ENCODE results near the gene PILRB. TPM values are rescaled to one million over a fixed set of nuclear protein-coding genes. Genes with fewer than 3 reads are reported as not detected.
"Not testable (repeated sequence)": the region's sequence is repeated elsewhere in the genome, so short reads cannot be mapped to it uniquely, and the experiment has no call there.

The PILRB gene
- total RNA-seq (2014; rRNA removed) (71.6 and 74.1 TPM in 2 replicates), Bru-seq, nascent RNA (percentile 97 among the genes with signal in this experiment), BruChase-seq, experiment 1, labeled RNA remaining after a 6-hour chase (percentile 99 among the genes with signal in this experiment), BruChase-seq, experiment 2, labeled RNA remaining after a 2-hour chase (percentile 99 among the genes with signal in this experiment)
- long read RNA-seq, full-length matches to known transcripts, result 19 of 136 reads
- long read RNA-seq, partial matches to known transcripts, result 2 of 136 reads
- long read RNA-seq, other reads (novel, unspliced or antisense), result 115 of 136 reads

DNA sequence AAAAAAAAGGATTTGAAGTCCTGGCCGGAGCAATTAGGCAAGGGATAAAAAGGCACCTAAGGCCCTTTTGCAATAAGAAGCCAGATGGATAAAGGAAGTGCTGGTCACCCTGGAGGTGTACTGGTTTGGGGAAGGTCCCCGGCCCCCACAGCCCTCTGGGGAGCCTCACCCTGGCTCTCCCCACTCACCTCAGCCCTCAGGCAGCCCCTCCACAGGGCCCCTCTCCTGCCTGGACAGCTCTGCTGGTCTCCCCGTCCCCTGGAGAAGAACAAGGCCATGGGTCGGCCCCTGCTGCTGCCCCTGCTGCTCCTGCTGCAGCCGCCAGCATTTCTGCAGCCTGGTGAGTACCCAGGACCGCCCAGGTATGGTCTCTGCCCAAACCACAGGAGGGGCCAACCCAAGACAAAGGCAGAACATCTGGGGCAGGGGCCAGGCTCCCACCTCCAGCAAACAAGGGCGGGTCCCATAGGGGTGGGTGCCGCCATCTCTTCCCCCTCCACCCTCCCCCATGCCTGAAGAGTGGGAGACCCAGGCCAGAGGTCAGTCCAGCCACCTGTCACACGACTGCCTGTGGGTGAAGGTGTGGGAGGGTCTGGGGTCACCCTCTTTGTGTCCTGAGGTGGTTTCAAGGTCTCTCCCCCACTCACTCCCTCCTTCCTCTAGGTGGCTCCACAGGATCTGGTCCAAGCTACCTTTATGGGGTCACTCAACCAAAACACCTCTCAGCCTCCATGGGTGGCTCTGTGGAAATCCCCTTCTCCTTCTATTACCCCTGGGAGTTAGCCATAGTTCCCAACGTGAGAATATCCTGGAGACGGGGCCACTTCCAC, at the start of gene PILRB:
Gene PILRB, plus strand, starts transcription at position 91 of the 830 bp plus-strand sequence. Its CDS starts 186 bp downstream, at position 277.
- intact Hi-C loops (cut with micrococcal nuclease), result loop anchor here (10.0 kb wide), 1 partner anchor 47 kb away; no protein-coding TSS in a partner anchor
- Histone ChIP-seq H2AFZ (ENCODE audit: low read length) (no peak within 1 kb of the TSS), H3K27ac (ENCODE audit: low read length) (no peak within 1 kb of the TSS), H3K36me3 (ENCODE audit: low read depth, low read length) (peaks cover 41% of the 10 kb centered on the region), H3K27me3 (ENCODE audit: low read length) (no peaks in the 10 kb centered on the region), H3F3A (ENCODE audit: low read length, unreplicated experiment) (no peaks in the 10 kb centered on the region), H3K4me3 (ENCODE audit: low read length) (no peak within 1 kb of the TSS), H3K79me2 (ENCODE audit: low read length) (no peaks in the 10 kb centered on the region), H3K4me2 (ENCODE audit: low read length) (no peak within 1 kb of the TSS), H3K4me1 (ENCODE audit: insufficient read depth, low read length) (no peaks in the 10 kb centered on the region), H4K20me1 (ENCODE audit: low read length) (no peaks in the 10 kb centered on the region), H3K9ac (ENCODE audit: low read length) (no peak within 1 kb of the TSS), H3K9me3 (ENCODE audit: low read length) (no peaks in the 10 kb centered on the region), H3K9me2 (replicated peaks; ENCODE audit: low read length) (no peaks in the 10 kb centered on the region)
- TF ChIP-seq EZH2phosphoT487 (IDR thresholded peaks at IDR 0.05; ENCODE audit: borderline replicate concordance, low read length) (no peak), EZH2 (IDR thresholded peaks at IDR 0.05; ENCODE audit: low read length, unreplicated experiment) (no peak)
- TF ChIP-seq, protein P1, sequence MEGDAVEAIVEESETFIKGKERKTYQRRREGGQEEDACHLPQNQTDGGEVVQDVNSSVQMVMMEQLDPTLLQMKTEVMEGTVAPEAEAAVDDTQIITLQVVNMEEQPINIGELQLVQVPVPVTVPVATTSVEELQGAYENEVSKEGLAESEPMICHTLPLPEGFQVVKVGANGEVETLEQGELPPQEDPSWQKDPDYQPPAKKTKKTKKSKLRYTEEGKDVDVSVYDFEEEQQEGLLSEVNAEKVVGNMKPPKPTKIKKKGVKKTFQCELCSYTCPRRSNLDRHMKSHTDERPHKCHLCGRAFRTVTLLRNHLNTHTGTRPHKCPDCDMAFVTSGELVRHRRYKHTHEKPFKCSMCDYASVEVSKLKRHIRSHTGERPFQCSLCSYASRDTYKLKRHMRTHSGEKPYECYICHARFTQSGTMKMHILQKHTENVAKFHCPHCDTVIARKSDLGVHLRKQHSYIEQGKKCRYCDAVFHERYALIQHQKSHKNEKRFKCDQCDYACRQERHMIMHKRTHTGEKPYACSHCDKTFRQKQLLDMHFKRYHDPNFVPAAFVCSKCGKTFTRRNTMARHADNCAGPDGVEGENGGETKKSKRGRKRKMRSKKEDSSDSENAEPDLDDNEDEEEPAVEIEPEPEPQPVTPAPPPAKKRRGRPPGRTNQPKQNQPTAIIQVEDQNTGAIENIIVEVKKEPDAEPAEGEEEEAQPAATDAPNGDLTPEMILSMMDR (conservative IDR thresholded peaks at IDR 0.05; ENCODE audit: low read depth, low read length), result no peak
- ChIA-PET CTCF (no interaction called here), POLR2A (ENCODE audit: unreplicated experiment) (no interaction called here)
- no peak; the same call in 1 of the 2 replicates for ATAC-seq
- no peak for DNase-seq
- TSS peak; percentile 5 for BruUV-seq (replicated peaks)

GRCh38 chr7:100318329-100318728, 39.6 kb upstream of the PILRB start:
- H3K79me2 ChIP-seq (ENCODE audit: low read length); POLR2A ChIA-PET (ENCODE audit: unreplicated experiment); H3K4me1 ChIP-seq (ENCODE audit: insufficient read depth, low read length): not testable (repeated sequence)

DNA sequence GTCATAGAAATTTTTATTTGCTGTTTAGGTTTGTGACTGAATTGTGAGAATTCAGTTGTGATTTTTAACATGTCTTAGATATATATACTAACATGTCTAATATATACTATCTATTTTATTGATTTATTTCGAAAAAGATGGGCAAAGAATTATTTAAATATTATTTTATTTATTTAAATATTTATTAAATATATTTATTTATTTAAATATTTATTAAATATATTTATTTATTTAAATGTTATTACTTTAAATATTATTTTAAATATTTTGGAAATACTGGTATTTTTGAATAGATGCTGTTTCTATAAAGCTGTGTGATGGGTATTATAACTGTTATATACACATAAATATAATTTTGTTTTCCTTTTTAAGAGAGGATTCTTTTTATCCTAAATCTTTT, 36.3 kb upstream of the PILRB start:
- CTCF ChIA-PET; H3K27me3 ChIP-seq (ENCODE audit: low read length); H3F3A ChIP-seq (ENCODE audit: low read length, unreplicated experiment); H3K4me1 ChIP-seq (ENCODE audit: insufficient read depth, low read length); H3K4me2 ChIP-seq (ENCODE audit: low read length); H4K20me1 ChIP-seq (ENCODE audit: low read length); H3K4me3 ChIP-seq (ENCODE audit: low read length); H3K79me2 ChIP-seq (ENCODE audit: low read length); BruUV-seq (replicated peaks); H3K27ac ChIP-seq (ENCODE audit: low read length); ATAC-seq; DNase-seq; intact Hi-C loops (cut with micrococcal nuclease); H2AFZ ChIP-seq (ENCODE audit: low read length); H3K9ac ChIP-seq (ENCODE audit: low read length); POLR2A ChIA-PET (ENCODE audit: unreplicated experiment); H3K9me2 ChIP-seq (replicated peaks; ENCODE audit: low read length); H3K36me3 ChIP-seq (ENCODE audit: low read depth, low read length); H3K9me3 ChIP-seq (ENCODE audit: low read length): not testable (repeated sequence)

More at GRCh38 chr7:100318329-100318728, 39.6 kb upstream of the PILRB start:
- H2AFZ ChIP-seq (ENCODE audit: low read length); H3K9me2 ChIP-seq (replicated peaks; ENCODE audit: low read length); CTCF ChIA-PET; H3K4me3 ChIP-seq (ENCODE audit: low read length); H3K9me3 ChIP-seq (ENCODE audit: low read length); H3K27ac ChIP-seq (ENCODE audit: low read length); BruUV-seq (replicated peaks); DNase-seq; H3F3A ChIP-seq (ENCODE audit: low read length, unreplicated experiment); H3K27me3 ChIP-seq (ENCODE audit: low read length); ATAC-seq; H3K4me2 ChIP-seq (ENCODE audit: low read length); H3K9ac ChIP-seq (ENCODE audit: low read length); H4K20me1 ChIP-seq (ENCODE audit: low read length); H3K36me3 ChIP-seq (ENCODE audit: low read depth, low read length); intact Hi-C loops (cut with micrococcal nuclease): not testable (repeated sequence)

- H3K4me3 ChIP-seq (ENCODE audit: low read length); H3K4me2 ChIP-seq (ENCODE audit: low read length); H3K36me3 ChIP-seq (ENCODE audit: low read depth, low read length); POLR2A ChIA-PET (ENCODE audit: unreplicated experiment); H3F3A ChIP-seq (ENCODE audit: low read length, unreplicated experiment); BruUV-seq (replicated peaks); intact Hi-C loops (cut with micrococcal nuclease); H3K9me3 ChIP-seq (ENCODE audit: low read length); H3K9me2 ChIP-seq (replicated peaks; ENCODE audit: low read length); DNase-seq; H3K4me1 ChIP-seq (ENCODE audit: insufficient read depth, low read length); ATAC-seq; CTCF ChIA-PET; H2AFZ ChIP-seq (ENCODE audit: low read length); H4K20me1 ChIP-seq (ENCODE audit: low read length); H3K27ac ChIP-seq (ENCODE audit: low read length); H3K79me2 ChIP-seq (ENCODE audit: low read length); H3K27me3 ChIP-seq (ENCODE audit: low read length); H3K9ac ChIP-seq (ENCODE audit: low read length): not testable (repeated sequence)
Measured at GRCh38 chr7:100324194-100324593, 33.7 kb upstream of the PILRB start.

DNA sequence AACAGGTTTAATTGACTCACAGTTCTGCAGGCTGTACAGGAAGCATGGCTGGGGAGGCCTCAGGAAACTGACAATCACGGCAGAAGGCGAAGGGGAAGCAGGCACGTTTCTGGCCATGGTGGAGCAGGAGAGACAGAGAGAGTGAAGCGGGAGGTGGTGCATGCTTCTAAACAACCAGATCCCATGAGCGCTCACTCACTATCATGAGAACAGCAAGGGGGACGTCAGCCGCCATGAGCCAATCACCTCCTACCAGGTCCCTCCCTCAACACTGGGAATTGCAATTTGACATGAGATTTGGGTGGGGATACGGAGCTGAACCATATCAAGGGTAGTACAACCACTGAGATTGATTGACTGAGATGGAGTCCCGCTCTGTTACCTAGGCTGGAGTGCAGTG, 32.2 kb upstream of the PILRB start:
- H2AFZ ChIP-seq (ENCODE audit: low read length); H3F3A ChIP-seq (ENCODE audit: low read length, unreplicated experiment); BruUV-seq (replicated peaks); H3K4me2 ChIP-seq (ENCODE audit: low read length); CTCF ChIA-PET; H3K9me2 ChIP-seq (replicated peaks; ENCODE audit: low read length); H3K4me1 ChIP-seq (ENCODE audit: insufficient read depth, low read length); intact Hi-C loops (cut with micrococcal nuclease); H3K9ac ChIP-seq (ENCODE audit: low read length); DNase-seq; H3K9me3 ChIP-seq (ENCODE audit: low read length); H3K36me3 ChIP-seq (ENCODE audit: low read depth, low read length); H3K27ac ChIP-seq (ENCODE audit: low read length); H3K4me3 ChIP-seq (ENCODE audit: low read length); ATAC-seq; H4K20me1 ChIP-seq (ENCODE audit: low read length); H3K79me2 ChIP-seq (ENCODE audit: low read length); H3K27me3 ChIP-seq (ENCODE audit: low read length); POLR2A ChIA-PET (ENCODE audit: unreplicated experiment): not testable (repeated sequence)

Data from PC-3 (cell line).